ENCODE results near the gene MAP3K10. TPM values are rescaled to one million over a fixed set of nuclear protein-coding genes. Genes with fewer than 3 reads are reported as not detected.

The MAP3K10 gene
- total and polyA plus RNA-seq, 9 of the 15 experiments (the other 6 are each of a cell fraction or from before 2014, with no cell fraction given): 0.01 to 8.0 (median 2.7) TPM; not detected in 1

DNA sequence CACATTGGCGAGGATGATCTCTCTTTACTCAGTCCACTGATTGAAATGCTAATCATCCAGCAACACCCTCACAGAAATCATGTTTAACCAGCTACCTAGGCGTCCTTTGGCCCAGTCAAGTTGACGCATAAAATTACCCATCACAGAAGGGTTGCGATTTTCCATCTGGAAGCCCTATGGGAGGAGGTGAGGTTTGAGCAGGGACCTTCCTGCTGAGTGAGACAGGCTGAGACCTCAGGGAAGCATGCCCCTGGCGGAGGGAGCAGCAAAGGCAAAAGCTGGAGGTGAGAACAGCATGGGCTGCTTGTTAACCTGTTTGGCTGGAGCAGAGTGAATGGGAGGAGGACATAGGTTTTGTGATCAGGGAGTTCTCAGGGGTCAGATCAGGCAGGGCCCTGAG, 19.7 kb downstream of the MAP3K10 start:
- H3K4me2 ChIP-seq (ENCODE audit: insufficient read depth, low read length): no peak overlapping the region
- H3K79me2 ChIP-seq (ENCODE audit: control insufficient read depth, insufficient read depth, low read length): no peaks in the 10 kb centered on the region
- DNase-seq (ENCODE audit: extremely low read depth in 1 of 4, low spot score in 3 of 4) (no peak), FAIRE-seq (peak; percentile 48), ATAC-seq (peak; percentile 30; the same call in 1 of the 3 replicates)
- H3K4me1 ChIP-seq (replicated peaks in 1 of 2; ENCODE audit: control insufficient read depth in 2 of 2, insufficient read depth in 2 of 2, low read length in 2 of 2): peaks cover 11 to 20% of the 10 kb centered on the region in 2 experiments; a peak in 4 of 5 replicates
- no peak overlapping the region for H3K27ac ChIP-seq (ENCODE audit: extremely low read depth, low read depth, low read length)
- ChIA-PET POLR2A (no interaction called here), CTCF (ENCODE audit: low intra/inter-chr PET ratio) (interaction anchor here (0.7 kb wide), 1 partner anchor 68 kb away, joined by 3 read pairs; no protein-coding TSS in a partner anchor)
- H2AFZ ChIP-seq (ENCODE audit: low read depth, low read length): no peak overlapping the region
- no peaks in the 10 kb centered on the region for H4K20me1 ChIP-seq (replicated peaks; ENCODE audit: control insufficient read depth, insufficient read depth, low read length)
- H3K9me1 ChIP-seq (ENCODE audit: control insufficient read depth, insufficient read depth, low read length): no peaks in the 10 kb centered on the region
- no peaks in the 10 kb centered on the region for H3K36me3 ChIP-seq (ENCODE audit: control insufficient read depth, insufficient read depth, low read length)
- in situ Hi-C loops (cut with MboI): no loop called here
- H3K4me3 ChIP-seq: no peak overlapping the region
- intact Hi-C loops (cut with micrococcal nuclease): no loop called here
- TF ChIP-seq HMG20A (CRISPR knock-in tag; conservative IDR thresholded peaks at IDR 0.05) (no peak), GATAD2A (IDR thresholded peaks at IDR 0.05) (no peak), SP1 (CRISPR knock-in tag; IDR thresholded peaks at IDR 0.05) (no peak), CCAR2 (IDR thresholded peaks at IDR 0.05; ENCODE audit: low read depth, low read length) (no peak)
- TF ChIP-seq, protein P1, sequence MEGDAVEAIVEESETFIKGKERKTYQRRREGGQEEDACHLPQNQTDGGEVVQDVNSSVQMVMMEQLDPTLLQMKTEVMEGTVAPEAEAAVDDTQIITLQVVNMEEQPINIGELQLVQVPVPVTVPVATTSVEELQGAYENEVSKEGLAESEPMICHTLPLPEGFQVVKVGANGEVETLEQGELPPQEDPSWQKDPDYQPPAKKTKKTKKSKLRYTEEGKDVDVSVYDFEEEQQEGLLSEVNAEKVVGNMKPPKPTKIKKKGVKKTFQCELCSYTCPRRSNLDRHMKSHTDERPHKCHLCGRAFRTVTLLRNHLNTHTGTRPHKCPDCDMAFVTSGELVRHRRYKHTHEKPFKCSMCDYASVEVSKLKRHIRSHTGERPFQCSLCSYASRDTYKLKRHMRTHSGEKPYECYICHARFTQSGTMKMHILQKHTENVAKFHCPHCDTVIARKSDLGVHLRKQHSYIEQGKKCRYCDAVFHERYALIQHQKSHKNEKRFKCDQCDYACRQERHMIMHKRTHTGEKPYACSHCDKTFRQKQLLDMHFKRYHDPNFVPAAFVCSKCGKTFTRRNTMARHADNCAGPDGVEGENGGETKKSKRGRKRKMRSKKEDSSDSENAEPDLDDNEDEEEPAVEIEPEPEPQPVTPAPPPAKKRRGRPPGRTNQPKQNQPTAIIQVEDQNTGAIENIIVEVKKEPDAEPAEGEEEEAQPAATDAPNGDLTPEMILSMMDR (IDR thresholded peaks at IDR 0.05 in 2 of 3, conservative IDR thresholded peaks at IDR 0.05 in 1 of 3; ENCODE audit: insufficient read depth in 2 of 3, low read depth in 1 of 3, low read length in 3 of 3): 0 out of 6 replicates have a peak, but pooled peaks of 2 of the 3 experiments have one; percentile 5 to 19
- H3K27me3 ChIP-seq (ENCODE audit: control insufficient read depth in 2 of 2, insufficient read depth in 2 of 2, low read length in 2 of 2): peaks cover 0 to under 1% of the 10 kb centered on the region in 2 experiments; a peak in 1 of 5 replicates
- no TSS peak for BruUV-seq (replicated peaks)
- WGBS (ENCODE audit: insufficient coverage, low coverage, missing lambda C conversion rate): 64% methylated on average over 3 of the region's 5 CpGs
- H3K9me3 ChIP-seq (replicated peaks; ENCODE audit: control insufficient read depth, insufficient read depth, low read depth, low read length): no peaks in the 10 kb centered on the region
- H3K9ac ChIP-seq (ENCODE audit: insufficient read depth in 1 of 2, low read depth in 2 of 2, low read length in 2 of 2): no peak overlapping the region

Measured in K562 (cell line).